Measurements from ENCODE around the gene ADAMTS17.

The ADAMTS17 gene

GRCh38 chr15:100166313-100166712 is 175.5 kb downstream of the ADAMTS17 start:
- no peak for DNase-seq

- DNase-seq, result no peak
These were observed 177.8 kb downstream of the ADAMTS17 start for GRCh38 chr15:100163961-100164360.

GRCh38 chr15:100160953-100161352 is 180.8 kb downstream of the ADAMTS17 start:
- no peak for DNase-seq

GRCh38 chr15:100159436-100159835 is 182.3 kb downstream of the ADAMTS17 start:
- DNase-seq, result no peak

GRCh38 chr15:100158356-100158755 is 183.4 kb downstream of the ADAMTS17 start:
- no peak for DNase-seq

GRCh38 chr15:100156201-100156600 is 185.6 kb downstream of the ADAMTS17 start:
- DNase-seq, result no peak

- no peak for DNase-seq
These were observed 187.4 kb downstream of the ADAMTS17 start for GRCh38 chr15:100154338-100154737.

GRCh38 chr15:100152463-100152862 is 189.3 kb downstream of the ADAMTS17 start:
- DNase-seq, result no peak

- DNase-seq, result no peak
These were observed 190.9 kb downstream of the ADAMTS17 start for GRCh38 chr15:100150906-100151305.

- no peak for DNase-seq
These were observed 193.9 kb downstream of the ADAMTS17 start for GRCh38 chr15:100147828-100148227.

- DNase-seq, result no peak
These were observed 198.4 kb downstream of the ADAMTS17 start for GRCh38 chr15:100143378-100143777.

GRCh38 chr15:100141311-100142001 is 200.3 kb downstream of the ADAMTS17 start:
- DNase-seq, result no peak

- no peak for DNase-seq
These were observed 201.1 kb downstream of the ADAMTS17 start for GRCh38 chr15:100140527-100141308.

GRCh38 chr15:100134586-100134985 is 207.2 kb downstream of the ADAMTS17 start:
- DNase-seq, result no peak

- no peak for DNase-seq
These were observed 207.6 kb downstream of the ADAMTS17 start for GRCh38 chr15:100134089-100134583.

- no peak for DNase-seq
These were observed 208.8 kb downstream of the ADAMTS17 start for GRCh38 chr15:100133001-100133400.

GRCh38 chr15:100132309-100132708 is 209.5 kb downstream of the ADAMTS17 start:
- DNase-seq, result no peak

GRCh38 chr15:100131321-100132224 is 210.2 kb downstream of the ADAMTS17 start:
- no peak for DNase-seq

- no peak for DNase-seq
These were observed 212.1 kb downstream of the ADAMTS17 start for GRCh38 chr15:100129677-100130076.

GRCh38 chr15:100125401-100126191 is 216.2 kb downstream of the ADAMTS17 start:
- no peak for DNase-seq

GRCh38 chr15:100124936-100125335 is 216.8 kb downstream of the ADAMTS17 start:
- DNase-seq, result no peak

GRCh38 chr15:100124361-100124760 is 217.4 kb downstream of the ADAMTS17 start:
- DNase-seq, result no peak
